K562 (cell line): ENCODE results near the gene ETNK2. TPM values are rescaled to one million over a fixed set of nuclear protein-coding genes. Genes with fewer than 3 reads are reported as not detected.

Experiments
- ATAC-seq: fragments of 200-7000 bp; cut with Tn5 transposase; 3 replicates; pipeline ENCODE4 v1.9.1; 2020; ENCODE audit warnings: moderate library complexity
- BruUV-seq: library from RNA; stranded (reverse); fragments of 400-500 nt; replicated peaks from 2 replicates; lab custom pipeline; 2021; lab: Mats Ljungman, UMichigan
- CTCF ChIA-PET: fragments of 300-600 bp; formaldehyde crosslinking; extraction: SDS; loops from one replicate; lab custom pipeline; 2021; ENCODE audit warnings: low intra/inter-chr PET ratio; lab: Yijun Ruan, JAX
- POLR2A ChIA-PET: fragments of 300-600, 350-650 bp; sonication (Branson Sonifier 250); formaldehyde crosslinking; extraction: SDS; loops from one replicate; lab custom pipeline; 2021; ENCODE audit warnings: antibody characterized with exemption, inconsistent platforms; lab: Yijun Ruan, JAX
- DNase-seq, 4 experiments: peaks; one replicate each; pipeline versions ENCODE4 v3.0.0 to v3.0.0-alpha.2; 2011 to 2018; ENCODE audit warnings: low spot score in 3 of 4, mixed read lengths in 3 of 4; ENCODE audit errors: extremely low read depth in 1 of 4
- FAIRE-seq: peaks from 2 replicates; lab custom pipeline; 2011; peaks lifted over from hg19 to GRCh38; lab: Jason Lieb, UNC
- H2AFZ ChIP-seq: 2 replicates; pipeline ENCODE4 v1.6.0; 2011; ENCODE audit warnings: low read depth, low read length, control low read depth, inconsistent platforms
- H3K27ac ChIP-seq: fragments of 200-600 bp; 3 replicates; pipeline ENCODE4 v1.8.0; 2011; ENCODE audit warnings: low read depth, mild to moderate bottlenecking, control low read depth, inconsistent platforms, low read length, moderate library complexity, mixed read lengths; ENCODE audit errors: extremely low read depth
- H3K27me3 ChIP-seq, 2 experiments: fragments of 300-600 bp in 1 of 2; 2 replicates in 1 of 2; 3 replicates in 1 of 2; pipeline versions ENCODE4 v1.6.0 to v1.8.0; 2011; ENCODE audit warnings: inconsistent platforms in 2 of 2, low read length in 2 of 2, mild to moderate bottlenecking in 1 of 2, mixed read lengths in 1 of 2, moderate library complexity in 1 of 2; ENCODE audit not compliant: control insufficient read depth in 2 of 2, insufficient read depth in 2 of 2
- H3K36me3 ChIP-seq: fragments of 300-600 bp; 3 replicates; pipeline ENCODE4 v1.8.0; 2011; ENCODE audit warnings: mild to moderate bottlenecking, low read length, inconsistent platforms; ENCODE audit not compliant: control insufficient read depth, insufficient read depth
- H3K4me1 ChIP-seq, 2 experiments: fragments of 200-600 bp in 1 of 2; replicated peaks in 1 of 2; 2 replicates in 1 of 2; 3 replicates in 1 of 2; pipeline versions ENCODE4 v1.5.1 to v1.8.0; 2011; ENCODE audit warnings: inconsistent platforms in 2 of 2, low read length in 2 of 2, mild to moderate bottlenecking in 1 of 2, mixed read lengths in 1 of 2, moderate library complexity in 1 of 2; ENCODE audit not compliant: control insufficient read depth in 2 of 2, insufficient read depth in 2 of 2
- H3K4me2 ChIP-seq: 2 replicates; pipeline ENCODE4 v1.6.1; 2011; ENCODE audit warnings: low read length, control low read depth, inconsistent platforms, mixed read lengths; ENCODE audit not compliant: insufficient read depth
- H3K4me3 ChIP-seq: fragments of 200-600 bp; sonication (generic), shearing (Covaris generic); 2 replicates; pipeline ENCODE4 v1.5.1; 2016; ENCODE audit warnings: control low read depth, inconsistent platforms
- H3K79me2 ChIP-seq: fragments of 200-600 bp; 3 replicates; pipeline ENCODE4 v1.8.0; 2011; ENCODE audit warnings: low read length, inconsistent platforms; ENCODE audit not compliant: control insufficient read depth, insufficient read depth
- H3K9ac ChIP-seq, 2 experiments: 2 replicates each; pipeline versions ENCODE4 v1.6.0 to v1.6.1; 2011; ENCODE audit warnings: low read depth in 2 of 2, low read length in 2 of 2, control low read depth in 1 of 2, inconsistent platforms in 1 of 2, mild to moderate bottlenecking in 1 of 2, mixed read lengths in 1 of 2; ENCODE audit not compliant: insufficient read depth in 1 of 2
- H3K9me1 ChIP-seq: one replicate; pipeline ENCODE4 v1.6.0; 2011; ENCODE audit warnings: inconsistent platforms, mild to moderate bottlenecking, low read length, moderate library complexity; ENCODE audit not compliant: control insufficient read depth, insufficient read depth
- H3K9me3 ChIP-seq: replicated peaks from 2 replicates; pipeline ENCODE4 v1.5.1; 2011; ENCODE audit warnings: low read depth, low read length, inconsistent platforms; ENCODE audit not compliant: control insufficient read depth, insufficient read depth
- H4K20me1 ChIP-seq: replicated peaks from 2 replicates; pipeline ENCODE4 v1.6.1; 2011; ENCODE audit warnings: low read length, inconsistent platforms, mixed read lengths; ENCODE audit not compliant: control insufficient read depth, insufficient read depth
- BHLHE40 ChIP-seq: IDR thresholded peaks from 2 replicates; pipeline ENCODE4 v1.6.1; 2011; ENCODE audit warnings: low read length, improper control_type of control experiment
- FOXA1 ChIP-seq: fragments of 450-650 bp; IDR thresholded peaks from 2 replicates; pipeline ENCODE4 v1.6.1; 2016; ENCODE audit warnings: mild to moderate bottlenecking, borderline replicate concordance
- HNRNPH1 ChIP-seq: fragments of 200-400 bp; formaldehyde crosslinking; optimal IDR thresholded peaks from 2 replicates; pipeline ENCODE3; 2017; ENCODE audit warnings: low read depth, mild to moderate bottlenecking, low read length, moderate library complexity
- NBN ChIP-seq: fragments of 450-650 bp; IDR thresholded peaks from 2 replicates; pipeline ENCODE4 v1.6.1; 2016; ENCODE audit warnings: low read depth, mild to moderate bottlenecking
- NR1H2 ChIP-seq: sonication (generic); formaldehyde crosslinking; IDR thresholded peaks from 2 replicates; pipeline ENCODE4 v1.4.0; 2020; ENCODE audit warnings: mild to moderate bottlenecking, missing genetic modification reagents
- RBM15 ChIP-seq: fragments of 200-400 bp; formaldehyde crosslinking; IDR thresholded peaks from 2 replicates; pipeline ENCODE4 v1.6.1; 2018; ENCODE audit warnings: mild to moderate bottlenecking, low read length, moderate library complexity; ENCODE audit not compliant: insufficient read depth
- SREBF2 ChIP-seq: sonication (generic); formaldehyde crosslinking; IDR thresholded peaks from 2 replicates; pipeline ENCODE4 v1.4.0; 2020; ENCODE audit warnings: mild to moderate bottlenecking, missing genetic modification reagents
- TCF3 ChIP-seq: sonication (generic); formaldehyde crosslinking; IDR thresholded peaks from 2 replicates; pipeline ENCODE4 v1.4.0; 2020; ENCODE audit warnings: mild to moderate bottlenecking, missing genetic modification reagents
- TCF7 ChIP-seq: sonication (generic); IDR thresholded peaks from 2 replicates; pipeline ENCODE4 v1.6.1; 2016; ENCODE audit warnings: antibody characterized with exemption, borderline replicate concordance
- ZBTB34 ChIP-seq: fragments of 250-450 bp; sonication (Bioruptor Pico); IDR thresholded peaks from 2 replicates; pipeline ENCODE4 v1.8.0; 2021; ENCODE audit warnings: mild to moderate bottlenecking, moderate library complexity
- ZNF511 ChIP-seq: sonication (generic); formaldehyde crosslinking; IDR thresholded peaks from 2 replicates; pipeline ENCODE4 v1.8.0; 2022; ENCODE audit warnings: mild to moderate bottlenecking, missing genetic modification reagents
- ZNF586 ChIP-seq: fragments of 450-650 bp; formaldehyde crosslinking; conservative IDR thresholded peaks from 2 replicates; pipeline ENCODE4 v1.4.0; 2020; ENCODE audit warnings: mild to moderate bottlenecking, moderate library complexity
- WGBS: fragments of 100-300 bp; shearing (Covaris generic); methylation state at CpG from one replicate; pipeline ENCODE4 v1.1.6; 2016; ENCODE audit warnings: low coverage, mixed read lengths; ENCODE audit not compliant: insufficient coverage; ENCODE audit errors: missing lambda C conversion rate; 5-methylcytosine and 5-hydroxymethylcytosine counted together
- in situ Hi-C: fragments of 300-500 bp; cut with MboI; formaldehyde crosslinking; loops from 4 replicates; pipeline ENCODE4 v1.15.0; 2018; ENCODE audit warnings: inconsistent platforms, mixed read lengths
- intact Hi-C: fragments of 100-400 bp; cut with micrococcal nuclease; formaldehyde crosslinking; loops from 2 replicates; pipeline ENCODE4 v1.14.2; 2022
- polyA plus RNA-seq, 8 experiments: library from polyadenylated mRNA; depleted of rRNA in 4 of 8; stranded (reverse) in 5 of 8; unstranded in 3 of 8; fragments of >200 nt; fragmentation: Nextera tagmentation in 2 of 8; fragmentation: Illumina TruSeq in 1 of 8; extraction: Ambion mirVana in 2 of 8; extraction: Trizol in 1 of 8; gene quantifications; 2 replicates each; pipeline versions ENCODE4 v1.2.1 to v1.2.3, GENCODE V29; 2011 to 2014; ENCODE audit warnings: inconsistent platforms in 1 of 8, missing spikeins in 1 of 8
- total RNA-seq, 7 experiments: library from RNA; depleted of rRNA in 6 of 7; stranded (reverse); fragments of >200 nt in 6 of 7; fragmentation: Illumina TruSeq in 2 of 7; extraction: Trizol in 2 of 7; gene quantifications; 2 replicates each; pipeline versions ENCODE4 v1.2.1 to v1.2.3, GENCODE V29; 2011 to 2021; ENCODE audit warnings: low replicate concordance in 1 of 7
- TF ChIP-seq, protein P1 (sequence below): IDR thresholded peaks from 3 replicates; pipeline ENCODE4 v1.6.1; 2011; ENCODE audit warnings: borderline replicate concordance, mild to moderate bottlenecking, moderate library complexity; ENCODE audit not compliant: insufficient read length; ENCODE audit errors: extremely low read depth
- TF ChIP-seq, protein P2 (sequence below): fragments of 250-450 bp; sonication (Bioruptor Pico); IDR thresholded peaks from 2 replicates; pipeline ENCODE4 v1.5.0; 2020; ENCODE audit warnings: mild to moderate bottlenecking, borderline replicate concordance

The ETNK2 gene
- total and polyA plus RNA-seq, 9 of the 15 experiments (the other 6 are each of a cell fraction or from before 2014, with no cell fraction given) = 0.03 to 0.38 (median 0.13) TPM; not detected in 4

- H3K4me2 ChIP-seq = no peak overlapping the region
- BruUV-seq = no TSS peak
- DNase-seq = no peak
- peaks cover 8% of the 10 kb centered on the region; the same call in 1 of the 2 replicates for H4K20me1 ChIP-seq
- H3K27ac ChIP-seq = no peak overlapping the region
- H3K4me3 ChIP-seq = no peak overlapping the region
- intact Hi-C loops = no loop called here
- no peak for ATAC-seq
- no peak overlapping the region for H2AFZ ChIP-seq
- POLR2A ChIA-PET = no interaction called here
- H3K79me2 ChIP-seq = no peaks in the 10 kb centered on the region
- H3K4me1 ChIP-seq = 0 out of 5 replicates have a peak, but pooled peaks cover 0 to 2% of the 10 kb centered on the region in 2 experiments
- FAIRE-seq = no peak
- H3K27me3 ChIP-seq = peaks cover 14 to 53% of the 10 kb centered on the region in 2 experiments; a peak in 4 of 5 replicates
- in situ Hi-C loops = no loop called here
- H3K36me3 ChIP-seq = no peaks in the 10 kb centered on the region
- H3K9me1 ChIP-seq = no peaks in the 10 kb centered on the region
- CTCF ChIA-PET = no interaction called here
- 0% methylated on average over 1 of the region's 1 CpG for WGBS
- H3K9me3 ChIP-seq = no peaks in the 10 kb centered on the region
- H3K9ac ChIP-seq = no peak overlapping the region
- TF ChIP-seq NR1H2 (CRISPR knock-in tag) (no peak), TCF7 (no peak), TCF3 (CRISPR knock-in tag) (no peak), HNRNPH1 (no peak), NBN (no peak), ZNF586 (CRISPR knock-in tag) (no peak), RBM15 (no peak), ZNF511 (no peak), BHLHE40 (no peak), SREBF2 (CRISPR knock-in tag) (no peak), ZBTB34 (CRISPR knock-in tag) (no peak), FOXA1 (no peak)
- TF ChIP-seq, protein P1, sequence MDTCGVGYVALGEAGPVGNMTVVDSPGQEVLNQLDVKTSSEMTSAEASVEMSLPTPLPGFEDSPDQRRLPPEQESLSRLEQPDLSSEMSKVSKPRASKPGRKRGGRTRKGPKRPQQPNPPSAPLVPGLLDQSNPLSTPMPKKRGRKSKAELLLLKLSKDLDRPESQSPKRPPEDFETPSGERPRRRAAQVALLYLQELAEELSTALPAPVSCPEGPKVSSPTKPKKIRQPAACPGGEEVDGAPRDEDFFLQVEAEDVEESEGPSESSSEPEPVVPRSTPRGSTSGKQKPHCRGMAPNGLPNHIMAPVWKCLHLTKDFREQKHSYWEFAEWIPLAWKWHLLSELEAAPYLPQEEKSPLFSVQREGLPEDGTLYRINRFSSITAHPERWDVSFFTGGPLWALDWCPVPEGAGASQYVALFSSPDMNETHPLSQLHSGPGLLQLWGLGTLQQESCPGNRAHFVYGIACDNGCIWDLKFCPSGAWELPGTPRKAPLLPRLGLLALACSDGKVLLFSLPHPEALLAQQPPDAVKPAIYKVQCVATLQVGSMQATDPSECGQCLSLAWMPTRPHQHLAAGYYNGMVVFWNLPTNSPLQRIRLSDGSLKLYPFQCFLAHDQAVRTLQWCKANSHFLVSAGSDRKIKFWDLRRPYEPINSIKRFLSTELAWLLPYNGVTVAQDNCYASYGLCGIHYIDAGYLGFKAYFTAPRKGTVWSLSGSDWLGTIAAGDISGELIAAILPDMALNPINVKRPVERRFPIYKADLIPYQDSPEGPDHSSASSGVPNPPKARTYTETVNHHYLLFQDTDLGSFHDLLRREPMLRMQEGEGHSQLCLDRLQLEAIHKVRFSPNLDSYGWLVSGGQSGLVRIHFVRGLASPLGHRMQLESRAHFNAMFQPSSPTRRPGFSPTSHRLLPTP = no peak
- TF ChIP-seq, protein P2, sequence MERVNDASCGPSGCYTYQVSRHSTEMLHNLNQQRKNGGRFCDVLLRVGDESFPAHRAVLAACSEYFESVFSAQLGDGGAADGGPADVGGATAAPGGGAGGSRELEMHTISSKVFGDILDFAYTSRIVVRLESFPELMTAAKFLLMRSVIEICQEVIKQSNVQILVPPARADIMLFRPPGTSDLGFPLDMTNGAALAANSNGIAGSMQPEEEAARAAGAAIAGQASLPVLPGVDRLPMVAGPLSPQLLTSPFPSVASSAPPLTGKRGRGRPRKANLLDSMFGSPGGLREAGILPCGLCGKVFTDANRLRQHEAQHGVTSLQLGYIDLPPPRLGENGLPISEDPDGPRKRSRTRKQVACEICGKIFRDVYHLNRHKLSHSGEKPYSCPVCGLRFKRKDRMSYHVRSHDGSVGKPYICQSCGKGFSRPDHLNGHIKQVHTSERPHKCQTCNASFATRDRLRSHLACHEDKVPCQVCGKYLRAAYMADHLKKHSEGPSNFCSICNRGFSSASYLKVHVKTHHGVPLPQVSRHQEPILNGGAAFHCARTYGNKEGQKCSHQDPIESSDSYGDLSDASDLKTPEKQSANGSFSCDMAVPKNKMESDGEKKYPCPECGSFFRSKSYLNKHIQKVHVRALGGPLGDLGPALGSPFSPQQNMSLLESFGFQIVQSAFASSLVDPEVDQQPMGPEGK (CRISPR knock-in tag) = no peak
Observed at GRCh38 chr1:204113896-204114295, 37.9 kb downstream of the ETNK2 start.
